HL-60 (cell line): ENCODE data around the gene KIFC3.

ENCODE experiments used
- DNase-seq, 2 experiments: peaks; one replicate each; pipeline ENCODE4 v3.0.0-alpha.2; 2010 to 2020; ENCODE audit warnings: low read depth in 1 of 2, low spot score in 1 of 2
- H3K27ac ChIP-seq: fragments of 250-450 bp; sonication (Bioruptor Pico); replicated peaks from 2 replicates; pipeline ENCODE4 v1.5.1; 2020; ENCODE audit warnings: mild to moderate bottlenecking, moderate library complexity
- H3K27me3 ChIP-seq: fragments of 250-450 bp; sonication (Bioruptor Pico); 2 replicates; pipeline ENCODE4 v1.5.1; 2021; ENCODE audit warnings: mild to moderate bottlenecking, moderate library complexity; ENCODE audit not compliant: insufficient read depth, poor library complexity, severe bottlenecking
- H3K4me3 ChIP-seq: replicated peaks from 2 replicates; pipeline ENCODE4 v1.5.1; 2011; ENCODE audit warnings: mild to moderate bottlenecking, control low read depth, low read length; ENCODE audit not compliant: insufficient read depth
- GABPA ChIP-seq: IDR thresholded peaks from 2 replicates; pipeline ENCODE4 v1.6.1; 2012; ENCODE audit warnings: low read depth
- POLR2AphosphoS5 ChIP-seq: IDR thresholded peaks from 2 replicates; pipeline ENCODE4 v1.6.1; 2012; ENCODE audit warnings: low read depth
- SPI1 ChIP-seq: IDR thresholded peaks from 2 replicates; pipeline ENCODE4 v1.6.1; 2012; ENCODE audit warnings: low read depth, mild to moderate bottlenecking, borderline replicate concordance
- TF ChIP-seq, protein P1 (sequence below): IDR thresholded peaks from 2 replicates; pipeline ENCODE4 v1.6.1; 2012; ENCODE audit warnings: low read depth; ENCODE audit not compliant: insufficient replicate concordance
- TF ChIP-seq, protein P2 (sequence below): IDR thresholded peaks from one replicate; pipeline ENCODE4 v1.5.1; 2011; ENCODE audit warnings: low read length, control low read depth, inconsistent platforms; ENCODE audit not compliant: insufficient read depth

KIFC3 gene

DNA sequence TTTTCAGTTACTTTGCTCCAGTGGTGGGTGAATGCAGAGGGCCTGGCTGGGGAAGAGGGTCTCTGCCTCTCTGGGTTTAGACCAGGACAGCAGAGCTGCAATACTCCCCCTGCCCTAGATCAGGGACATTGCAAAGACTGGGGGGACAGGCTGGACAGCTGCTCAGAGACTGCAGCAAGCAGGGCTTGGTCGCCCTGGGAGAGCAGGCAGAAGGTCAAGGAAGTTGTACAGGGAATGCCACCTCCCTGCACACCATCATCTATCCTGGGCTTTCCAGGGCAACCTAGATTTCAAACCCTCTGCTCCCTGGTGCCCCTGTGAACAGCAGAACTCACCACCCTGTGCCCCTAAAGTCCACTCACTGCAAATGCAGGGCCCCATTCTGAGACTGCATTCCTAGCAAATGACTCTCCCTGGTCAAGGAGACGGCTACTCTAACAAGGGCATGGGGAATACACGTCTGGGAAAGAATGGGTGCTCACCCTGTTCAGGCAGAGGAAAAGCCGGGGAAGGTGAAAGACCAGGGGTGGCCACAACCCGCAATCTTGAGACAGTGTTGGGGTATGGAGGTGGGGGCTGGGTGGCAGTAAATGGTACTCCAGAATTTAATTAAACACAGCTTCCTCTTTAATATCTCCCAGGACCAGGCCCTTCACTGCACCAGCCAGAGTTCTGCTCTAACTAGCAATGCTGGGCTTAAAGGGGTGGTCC is 1.0 kb downstream of the KIFC3 start:
- peaks cover 10% of the 10 kb centered on the region for H3K27me3 ChIP-seq
- no peak overlapping the region for H3K4me3 ChIP-seq
- DNase-seq: no peak
- TF ChIP-seq POLR2AphosphoS5 (no peak), GABPA (no peak), SPI1 (no peak)
- TF ChIP-seq, protein P1, sequence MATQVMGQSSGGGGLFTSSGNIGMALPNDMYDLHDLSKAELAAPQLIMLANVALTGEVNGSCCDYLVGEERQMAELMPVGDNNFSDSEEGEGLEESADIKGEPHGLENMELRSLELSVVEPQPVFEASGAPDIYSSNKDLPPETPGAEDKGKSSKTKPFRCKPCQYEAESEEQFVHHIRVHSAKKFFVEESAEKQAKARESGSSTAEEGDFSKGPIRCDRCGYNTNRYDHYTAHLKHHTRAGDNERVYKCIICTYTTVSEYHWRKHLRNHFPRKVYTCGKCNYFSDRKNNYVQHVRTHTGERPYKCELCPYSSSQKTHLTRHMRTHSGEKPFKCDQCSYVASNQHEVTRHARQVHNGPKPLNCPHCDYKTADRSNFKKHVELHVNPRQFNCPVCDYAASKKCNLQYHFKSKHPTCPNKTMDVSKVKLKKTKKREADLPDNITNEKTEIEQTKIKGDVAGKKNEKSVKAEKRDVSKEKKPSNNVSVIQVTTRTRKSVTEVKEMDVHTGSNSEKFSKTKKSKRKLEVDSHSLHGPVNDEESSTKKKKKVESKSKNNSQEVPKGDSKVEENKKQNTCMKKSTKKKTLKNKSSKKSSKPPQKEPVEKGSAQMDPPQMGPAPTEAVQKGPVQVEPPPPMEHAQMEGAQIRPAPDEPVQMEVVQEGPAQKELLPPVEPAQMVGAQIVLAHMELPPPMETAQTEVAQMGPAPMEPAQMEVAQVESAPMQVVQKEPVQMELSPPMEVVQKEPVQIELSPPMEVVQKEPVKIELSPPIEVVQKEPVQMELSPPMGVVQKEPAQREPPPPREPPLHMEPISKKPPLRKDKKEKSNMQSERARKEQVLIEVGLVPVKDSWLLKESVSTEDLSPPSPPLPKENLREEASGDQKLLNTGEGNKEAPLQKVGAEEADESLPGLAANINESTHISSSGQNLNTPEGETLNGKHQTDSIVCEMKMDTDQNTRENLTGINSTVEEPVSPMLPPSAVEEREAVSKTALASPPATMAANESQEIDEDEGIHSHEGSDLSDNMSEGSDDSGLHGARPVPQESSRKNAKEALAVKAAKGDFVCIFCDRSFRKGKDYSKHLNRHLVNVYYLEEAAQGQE: no peak
- TF ChIP-seq, protein P2, sequence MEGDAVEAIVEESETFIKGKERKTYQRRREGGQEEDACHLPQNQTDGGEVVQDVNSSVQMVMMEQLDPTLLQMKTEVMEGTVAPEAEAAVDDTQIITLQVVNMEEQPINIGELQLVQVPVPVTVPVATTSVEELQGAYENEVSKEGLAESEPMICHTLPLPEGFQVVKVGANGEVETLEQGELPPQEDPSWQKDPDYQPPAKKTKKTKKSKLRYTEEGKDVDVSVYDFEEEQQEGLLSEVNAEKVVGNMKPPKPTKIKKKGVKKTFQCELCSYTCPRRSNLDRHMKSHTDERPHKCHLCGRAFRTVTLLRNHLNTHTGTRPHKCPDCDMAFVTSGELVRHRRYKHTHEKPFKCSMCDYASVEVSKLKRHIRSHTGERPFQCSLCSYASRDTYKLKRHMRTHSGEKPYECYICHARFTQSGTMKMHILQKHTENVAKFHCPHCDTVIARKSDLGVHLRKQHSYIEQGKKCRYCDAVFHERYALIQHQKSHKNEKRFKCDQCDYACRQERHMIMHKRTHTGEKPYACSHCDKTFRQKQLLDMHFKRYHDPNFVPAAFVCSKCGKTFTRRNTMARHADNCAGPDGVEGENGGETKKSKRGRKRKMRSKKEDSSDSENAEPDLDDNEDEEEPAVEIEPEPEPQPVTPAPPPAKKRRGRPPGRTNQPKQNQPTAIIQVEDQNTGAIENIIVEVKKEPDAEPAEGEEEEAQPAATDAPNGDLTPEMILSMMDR: no peak
- no peak overlapping the region for H3K27ac ChIP-seq

DNA sequence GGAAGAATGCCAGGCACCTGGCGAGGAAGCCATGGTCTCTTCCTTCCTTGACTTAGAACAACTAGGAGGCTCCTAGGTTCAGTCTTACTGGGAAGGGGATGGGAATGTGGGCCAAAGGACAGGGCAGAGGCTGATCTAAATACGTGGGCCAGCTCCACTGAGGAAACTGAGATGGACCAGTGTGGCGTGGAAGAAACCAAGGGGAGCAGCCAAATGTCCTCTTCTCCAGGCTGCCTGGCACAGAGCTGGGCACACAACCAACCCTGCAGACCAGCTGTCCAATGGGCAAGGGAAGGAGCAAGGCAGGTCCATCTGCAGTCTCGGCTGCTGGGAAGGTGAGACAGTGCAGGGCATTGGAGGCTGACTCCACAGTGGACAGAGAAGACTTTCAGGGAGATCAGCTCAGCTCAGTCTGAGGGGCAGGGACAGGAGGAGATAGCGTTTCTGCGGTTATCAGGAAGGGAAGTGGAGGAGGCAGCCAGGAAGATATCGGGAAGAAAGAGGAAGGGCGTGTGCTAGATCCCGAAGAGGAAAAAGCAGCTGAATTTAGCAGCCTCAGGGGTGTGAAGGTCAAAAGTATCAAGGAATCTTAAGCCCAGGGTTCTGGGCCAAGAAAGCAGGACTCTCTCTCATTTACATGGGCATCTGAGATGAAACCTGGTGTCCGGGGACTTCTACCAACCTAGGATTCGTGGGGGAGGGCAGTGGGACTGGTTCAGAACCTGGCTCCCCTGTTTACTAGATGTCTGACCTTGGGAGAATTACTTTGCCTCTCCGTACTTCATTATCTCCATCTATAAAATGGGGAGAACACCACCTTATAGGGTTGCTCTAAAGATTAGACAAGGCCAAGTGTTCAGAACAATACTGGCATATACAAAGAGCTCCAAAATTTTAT is 1.8 kb downstream of the KIFC3 start:
- H3K27ac ChIP-seq: no peak overlapping the region
- TF ChIP-seq POLR2AphosphoS5 (no peak), SPI1 (peak; percentile 77; the same call in 1 of the 2 replicates)
- H3K4me3 ChIP-seq: no peak overlapping the region
- DNase-seq: no peak
- H3K27me3 ChIP-seq: peaks cover 10% of the 10 kb centered on the region

DNA sequence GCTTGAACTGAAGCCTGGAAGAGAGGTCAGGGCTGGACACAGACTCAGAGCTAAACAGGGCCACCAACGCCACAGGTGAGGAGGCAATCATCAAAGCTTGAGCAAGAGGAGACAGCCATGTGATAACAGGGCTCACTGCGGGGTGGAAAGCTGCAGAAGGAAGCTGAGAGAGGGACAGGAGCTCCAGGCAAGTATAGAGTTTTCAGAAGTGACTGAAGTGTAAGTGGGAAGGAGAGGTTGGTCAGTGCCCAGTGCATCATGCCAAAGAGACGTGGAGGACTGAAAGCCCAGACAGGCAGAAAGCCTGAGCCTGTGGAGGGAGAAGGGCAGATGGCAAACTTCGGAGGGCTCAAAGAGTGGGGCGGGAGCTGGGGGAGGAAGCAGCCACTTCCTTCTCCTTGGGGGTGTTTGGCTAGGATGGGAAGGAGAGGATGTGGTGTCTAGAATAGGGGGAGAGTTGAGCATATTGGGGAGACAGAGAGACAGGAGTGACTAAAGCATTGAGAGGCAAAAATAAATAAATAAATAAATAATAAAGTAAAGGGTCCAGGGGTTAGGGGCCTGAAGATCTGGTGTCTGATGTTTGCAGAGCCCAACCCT is 2.6 kb downstream of the KIFC3 start:
- peak in 1 of 2 experiments; percentile 34 for DNase-seq
- H3K4me3 ChIP-seq: no peak overlapping the region
- TF ChIP-seq, protein P1: no peak
- 0 out of 2 replicates have a peak, but pooled peaks have one; percentile 47 for TF ChIP-seq SPI1
- H3K27me3 ChIP-seq: peaks cover 10% of the 10 kb centered on the region
- H3K27ac ChIP-seq: no peak overlapping the region

DNA sequence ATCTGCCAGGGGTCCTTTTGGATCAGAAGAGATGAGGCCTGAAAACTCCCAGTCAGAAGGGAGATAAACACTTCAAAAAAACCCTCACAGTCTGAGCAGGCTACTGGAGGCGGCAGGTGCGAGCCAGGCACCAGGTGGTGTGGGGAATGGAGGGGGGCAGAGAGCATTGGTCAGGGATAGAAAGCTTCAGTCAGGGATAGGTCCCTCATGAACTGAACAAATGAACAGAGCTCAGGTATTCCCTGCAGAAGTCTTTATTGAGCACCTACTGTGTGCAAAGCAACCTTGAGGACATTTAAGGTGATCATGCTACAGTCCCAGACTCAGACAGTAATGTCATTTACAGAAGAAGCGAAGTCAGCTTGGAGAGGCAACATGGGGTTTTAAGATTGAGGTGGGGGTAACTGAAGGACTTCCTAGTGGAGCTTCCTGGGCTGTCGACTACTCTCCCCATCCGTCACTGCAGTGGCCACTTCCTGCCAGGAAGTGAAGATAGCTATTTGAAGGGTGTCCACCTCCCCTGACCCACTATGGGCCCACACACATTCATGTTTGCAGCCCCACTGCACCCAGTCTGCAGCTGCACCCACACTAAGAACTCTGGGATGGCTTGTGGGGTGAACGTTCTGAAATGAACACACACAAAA is 3.2 kb downstream of the KIFC3 start:
- TF ChIP-seq SPI1 (no peak), POLR2AphosphoS5 (no peak)
- TF ChIP-seq, protein P1: no peak
- no peak for DNase-seq
- H3K4me3 ChIP-seq: no peak overlapping the region
- no peak overlapping the region for H3K27ac ChIP-seq
- H3K27me3 ChIP-seq: peaks cover 10% of the 10 kb centered on the region
